Occipital lobe (tissue), 2 donors: ENCODE results near the gene PCDHA13. TPM values are rescaled to one million over a fixed set of nuclear protein-coding genes. Genes with fewer than 3 reads are reported as not detected.
"Not testable (repeated sequence)": the region's sequence is repeated elsewhere in the genome, so short reads cannot be mapped to it uniquely, and the experiment has no call there.

Experiments
- DNase-seq: peaks from one replicate; lab custom pipeline; 2025; lab: John Stamatoyannopoulos, UW
- total RNA-seq: library from RNA; depleted of rRNA; stranded (reverse); fragments of >200 nt; gene quantifications from one replicate; pipeline ENCODE4 v1.2.3, GENCODE V29; 2014

The PCDHA13 gene
- total RNA-seq, 1 donor from 2014 or later, result 20.9 TPM

DNA sequence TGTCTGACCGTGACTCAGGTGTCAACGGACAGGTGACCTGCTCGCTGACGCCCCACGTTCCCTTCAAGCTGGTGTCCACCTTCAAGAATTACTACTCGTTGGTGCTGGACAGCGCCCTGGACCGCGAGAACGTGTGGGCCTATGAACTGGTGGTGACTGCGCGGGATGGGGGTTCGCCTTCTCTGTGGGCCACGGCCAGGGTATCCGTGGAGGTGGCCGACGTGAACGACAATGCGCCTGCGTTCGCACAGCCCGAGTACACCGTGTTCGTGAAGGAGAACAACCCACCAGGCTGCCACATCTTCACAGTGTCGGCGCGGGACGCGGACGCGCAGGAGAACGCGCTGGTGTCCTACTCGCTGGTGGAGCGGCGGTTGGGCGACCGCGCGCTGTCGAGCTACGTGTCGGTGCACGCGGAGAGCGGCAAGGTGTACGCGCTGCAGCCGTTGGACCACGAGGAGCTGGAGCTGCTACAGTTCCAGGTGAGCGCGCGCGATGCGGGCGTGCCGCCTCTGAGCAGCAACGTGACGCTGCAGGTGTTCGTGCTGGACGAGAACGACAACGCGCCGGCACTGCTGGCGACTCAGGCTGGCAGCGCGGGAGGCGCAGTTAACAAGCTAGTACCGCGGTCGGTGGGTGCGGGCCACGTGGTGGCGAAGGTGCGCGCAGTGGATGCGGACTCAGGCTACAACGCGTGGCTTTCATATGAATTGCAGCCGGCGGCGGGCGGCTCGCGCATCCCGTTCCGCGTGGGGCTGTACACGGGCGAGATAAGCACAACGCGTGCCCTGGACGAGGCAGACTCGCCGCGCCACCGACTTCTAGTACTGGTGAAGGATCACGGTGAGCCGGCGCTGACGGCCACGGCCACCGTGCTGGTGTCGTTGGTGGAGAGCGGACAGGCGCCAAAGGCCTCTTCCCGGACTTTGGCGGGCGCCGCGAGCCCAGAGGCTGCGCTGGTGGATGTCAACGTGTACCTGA is 11.4 kb upstream of the PCDHA13 start:
- DNase-seq, result no peak

DNA sequence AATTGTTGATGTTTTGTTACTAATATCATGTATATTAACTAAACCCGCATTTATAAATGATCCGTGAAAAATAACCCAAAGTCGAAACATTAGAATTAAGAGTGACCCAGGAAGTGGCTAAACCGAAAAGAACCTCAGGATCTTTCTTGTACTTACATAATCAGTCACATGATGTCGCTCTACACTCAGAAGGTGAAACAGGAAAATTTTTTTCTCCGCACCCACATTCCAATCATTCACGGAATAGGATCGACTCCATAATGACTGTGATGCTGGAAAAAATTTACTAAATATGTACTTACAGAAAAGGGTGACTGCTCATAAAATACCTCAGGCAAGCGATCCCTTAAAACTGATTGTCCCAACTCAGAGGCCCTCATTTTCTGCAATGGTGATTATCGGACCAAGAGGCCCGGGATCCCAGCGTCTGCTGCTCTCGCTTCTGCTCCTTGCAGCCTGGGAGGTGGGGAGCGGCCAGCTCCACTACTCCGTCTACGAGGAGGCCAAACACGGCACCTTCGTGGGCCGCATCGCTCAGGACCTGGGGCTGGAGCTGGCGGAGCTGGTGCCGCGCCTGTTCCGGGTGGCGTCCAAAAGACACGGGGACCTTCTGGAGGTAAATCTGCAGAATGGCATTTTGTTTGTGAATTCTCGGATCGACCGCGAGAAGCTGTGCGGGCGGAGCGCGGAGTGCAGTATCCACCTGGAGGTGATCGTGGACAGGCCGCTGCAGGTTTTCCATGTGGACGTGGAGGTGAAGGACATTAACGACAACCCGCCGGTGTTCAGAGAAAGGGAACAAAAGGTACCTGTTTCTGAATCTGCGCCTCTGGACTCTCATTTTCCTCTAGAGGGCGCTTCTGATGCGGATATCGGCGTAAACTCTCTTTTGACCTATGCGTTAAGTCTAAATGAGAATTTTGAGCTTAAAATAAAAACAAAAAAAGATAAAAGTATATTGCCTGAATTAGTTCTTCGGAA is 6.5 kb upstream of the PCDHA13 start, which contains the start of gene PCDHA12:
Gene PCDHA12, plus strand, starts transcription at position 224 of the 981 bp plus-strand sequence. Its CDS starts 165 bp downstream, at position 389.
- no peak for DNase-seq

DNA sequence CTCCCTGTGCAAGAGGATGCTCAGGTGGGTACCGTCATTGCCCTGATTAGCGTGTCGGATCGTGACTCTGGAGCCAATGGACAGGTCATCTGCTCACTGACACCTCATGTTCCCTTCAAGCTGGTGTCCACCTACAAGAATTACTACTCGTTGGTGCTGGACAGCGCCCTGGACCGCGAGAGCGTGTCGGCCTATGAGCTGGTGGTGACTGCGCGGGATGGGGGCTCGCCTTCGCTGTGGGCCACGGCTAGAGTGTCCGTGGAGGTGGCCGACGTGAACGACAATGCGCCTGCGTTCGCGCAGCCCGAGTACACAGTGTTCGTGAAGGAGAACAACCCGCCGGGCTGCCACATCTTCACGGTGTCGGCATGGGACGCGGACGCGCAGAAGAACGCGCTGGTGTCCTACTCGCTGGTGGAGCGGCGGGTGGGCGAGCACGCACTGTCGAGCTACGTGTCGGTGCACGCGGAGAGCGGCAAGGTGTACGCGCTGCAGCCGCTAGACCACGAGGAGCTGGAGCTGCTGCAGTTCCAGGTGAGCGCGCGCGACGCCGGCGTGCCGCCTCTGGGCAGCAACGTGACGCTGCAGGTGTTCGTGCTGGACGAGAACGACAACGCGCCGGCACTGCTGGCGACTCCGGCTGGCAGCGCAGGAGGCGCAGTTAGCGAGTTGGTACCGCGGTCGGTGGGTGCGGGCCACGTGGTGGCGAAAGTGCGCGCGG is 5.2 kb upstream of the PCDHA13 start:
- DNase-seq, result not testable (repeated sequence)

DNA sequence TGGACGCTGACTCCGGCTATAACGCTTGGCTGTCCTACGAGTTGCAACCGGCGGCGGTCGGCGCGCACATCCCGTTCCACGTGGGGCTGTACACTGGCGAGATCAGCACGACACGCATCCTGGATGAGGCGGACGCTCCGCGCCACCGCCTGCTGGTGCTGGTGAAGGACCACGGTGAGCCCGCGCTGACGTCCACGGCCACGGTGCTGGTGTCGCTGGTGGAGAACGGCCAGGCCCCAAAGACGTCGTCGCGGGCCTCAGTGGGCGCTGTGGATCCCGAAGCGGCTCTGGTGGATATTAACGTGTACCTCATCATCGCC is 4.7 kb upstream of the PCDHA13 start:
- no peak for DNase-seq

DNA sequence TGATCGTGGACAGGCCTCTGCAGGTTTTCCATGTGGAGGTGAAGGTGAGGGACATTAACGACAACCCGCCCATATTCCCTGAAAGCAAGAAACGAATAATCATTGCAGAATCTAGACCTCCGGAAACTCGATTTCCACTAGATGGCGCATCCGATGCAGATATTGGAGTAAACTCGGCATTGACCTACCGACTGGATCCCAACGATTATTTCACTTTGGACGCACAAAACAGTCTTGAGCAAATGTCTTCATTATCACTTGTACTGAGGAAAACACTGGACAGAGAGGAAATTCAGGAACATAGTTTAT is 621 bp downstream of the PCDHA13 start:
- no peak for DNase-seq

DNA sequence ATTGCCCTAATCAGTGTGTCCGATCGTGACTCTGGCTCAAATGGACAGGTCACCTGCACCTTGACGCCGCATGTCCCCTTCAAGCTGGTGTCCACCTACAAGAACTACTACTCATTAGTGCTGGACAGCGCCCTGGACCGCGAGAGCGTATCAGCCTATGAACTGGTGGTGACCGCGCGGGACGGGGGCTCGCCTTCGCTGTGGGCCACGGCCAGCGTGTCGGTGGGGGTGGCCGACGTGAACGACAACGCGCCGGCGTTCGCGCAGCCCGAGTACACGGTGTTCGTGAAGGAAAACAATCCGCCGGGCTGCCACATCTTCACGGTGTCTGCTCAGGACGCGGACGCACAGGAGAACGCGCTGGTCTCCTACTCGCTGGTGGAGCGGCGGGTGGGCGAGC is 1.4 kb downstream of the PCDHA13 start:
- DNase-seq, result no peak

DNA sequence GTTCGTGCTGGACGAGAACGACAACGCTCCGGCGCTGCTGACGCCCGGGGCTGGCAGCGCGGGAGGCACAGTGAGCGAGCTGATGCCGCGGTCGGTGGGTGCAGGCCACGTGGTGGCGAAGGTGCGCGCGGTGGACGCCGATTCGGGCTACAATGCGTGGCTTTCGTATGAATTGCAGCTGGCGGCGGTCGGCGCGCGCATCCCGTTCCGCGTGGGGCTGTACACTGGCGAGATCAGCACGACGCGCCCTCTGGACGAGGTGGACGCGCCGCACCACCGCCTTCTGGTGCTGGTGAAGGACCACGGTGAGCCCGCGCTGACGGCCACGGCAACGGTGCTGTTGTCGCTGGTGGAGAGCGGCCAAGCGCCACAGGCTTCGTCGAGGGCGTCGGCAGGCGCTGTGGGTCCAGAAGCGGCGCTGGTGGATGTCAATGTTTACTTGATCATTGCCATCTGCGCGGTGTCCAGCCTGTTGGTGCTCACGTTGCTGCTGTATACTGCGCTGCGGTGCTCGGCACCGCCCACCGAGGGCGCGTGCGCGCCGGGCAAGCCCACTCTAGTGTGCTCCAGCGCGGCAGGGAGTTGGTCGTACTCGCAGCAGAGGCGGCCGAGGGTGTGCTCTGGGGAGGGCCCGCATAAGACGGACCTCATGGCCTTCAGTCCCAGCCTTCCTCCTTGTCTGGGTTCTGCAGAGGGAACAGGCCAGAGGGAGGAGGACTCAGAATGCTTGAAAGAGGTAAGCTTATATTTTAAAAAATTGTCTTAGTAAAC is 2.2 kb downstream of the PCDHA13 start:
- DNase-seq, result no peak

DNA sequence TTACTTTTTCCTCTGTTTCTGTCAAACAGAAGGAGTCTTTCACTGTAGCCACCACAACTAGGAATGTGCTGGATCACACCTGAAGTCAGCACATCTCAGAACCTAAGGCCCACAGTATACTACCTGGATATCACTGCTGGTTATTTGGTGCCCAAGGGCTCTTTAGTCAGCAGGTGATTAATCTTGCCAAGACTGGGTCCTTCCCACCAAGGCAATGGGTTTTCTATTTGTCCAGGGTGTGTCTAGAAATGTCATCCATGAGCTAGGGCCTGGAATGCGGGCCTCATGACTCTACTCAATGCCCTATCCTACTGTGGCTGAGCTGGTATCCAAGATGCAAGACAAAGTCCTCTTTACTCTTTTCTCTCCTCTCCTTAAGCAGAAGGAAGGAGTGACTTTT is 34.4 kb downstream of the PCDHA13 start:
- no peak for DNase-seq

DNA sequence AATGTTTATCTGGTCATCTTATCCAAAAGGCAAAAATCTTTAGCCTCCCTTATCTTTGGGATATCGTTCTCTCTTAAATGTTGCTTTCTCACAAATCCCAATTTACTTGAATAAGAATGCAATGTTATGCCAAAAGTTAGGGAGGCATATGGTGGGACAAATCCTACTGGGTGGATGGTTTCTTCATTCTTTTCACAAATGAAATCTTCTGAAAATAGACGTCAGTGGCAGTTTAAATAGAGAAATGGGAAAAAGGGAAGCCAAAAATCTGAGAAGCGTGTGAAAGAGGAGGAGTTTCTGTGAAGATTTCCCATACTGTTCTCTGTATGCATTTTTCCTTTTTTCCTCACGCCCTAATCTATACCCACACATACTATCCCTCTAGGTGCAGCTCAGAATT is 41.7 kb downstream of the PCDHA13 start:
- DNase-seq, result no peak

DNA sequence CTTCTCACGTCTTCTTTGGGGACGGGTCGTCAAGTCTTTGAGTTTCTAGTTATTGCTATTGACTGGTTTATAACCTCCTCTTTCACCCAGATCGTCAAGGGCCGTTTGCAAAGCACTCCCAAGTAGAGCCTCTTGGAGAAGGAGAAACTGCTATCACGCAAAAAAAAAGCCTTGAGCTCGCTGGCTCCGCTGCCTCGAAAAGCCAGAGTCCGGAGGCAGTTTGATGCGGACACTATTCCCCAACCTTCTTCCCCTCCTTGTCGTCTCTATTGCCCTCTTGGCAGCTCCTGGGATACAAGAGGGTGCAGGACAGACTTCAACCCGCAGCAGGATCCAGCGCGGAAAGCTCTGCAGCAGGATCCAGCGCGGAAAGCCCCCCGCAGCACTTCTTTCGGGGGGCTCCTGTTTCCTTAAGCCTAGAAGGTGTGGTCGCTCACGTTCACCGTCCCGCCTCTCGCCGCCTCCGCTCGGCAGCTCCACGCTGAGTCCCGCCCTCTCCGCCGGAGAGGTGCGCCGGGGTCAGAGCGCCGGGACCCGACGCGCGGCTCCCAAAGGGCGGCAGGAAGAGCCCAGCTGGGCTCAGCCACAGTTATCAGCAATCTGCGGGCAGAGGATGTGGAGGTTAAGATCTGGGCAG is 44.0 kb downstream of the PCDHA13 start, which contains the start of gene PCDHAC1:
Gene PCDHAC1, plus strand, starts transcription at position 494 of the 637 bp plus-strand sequence. CDS start 594 bp downstream, outside the sequence.
- no peak for DNase-seq

DNA sequence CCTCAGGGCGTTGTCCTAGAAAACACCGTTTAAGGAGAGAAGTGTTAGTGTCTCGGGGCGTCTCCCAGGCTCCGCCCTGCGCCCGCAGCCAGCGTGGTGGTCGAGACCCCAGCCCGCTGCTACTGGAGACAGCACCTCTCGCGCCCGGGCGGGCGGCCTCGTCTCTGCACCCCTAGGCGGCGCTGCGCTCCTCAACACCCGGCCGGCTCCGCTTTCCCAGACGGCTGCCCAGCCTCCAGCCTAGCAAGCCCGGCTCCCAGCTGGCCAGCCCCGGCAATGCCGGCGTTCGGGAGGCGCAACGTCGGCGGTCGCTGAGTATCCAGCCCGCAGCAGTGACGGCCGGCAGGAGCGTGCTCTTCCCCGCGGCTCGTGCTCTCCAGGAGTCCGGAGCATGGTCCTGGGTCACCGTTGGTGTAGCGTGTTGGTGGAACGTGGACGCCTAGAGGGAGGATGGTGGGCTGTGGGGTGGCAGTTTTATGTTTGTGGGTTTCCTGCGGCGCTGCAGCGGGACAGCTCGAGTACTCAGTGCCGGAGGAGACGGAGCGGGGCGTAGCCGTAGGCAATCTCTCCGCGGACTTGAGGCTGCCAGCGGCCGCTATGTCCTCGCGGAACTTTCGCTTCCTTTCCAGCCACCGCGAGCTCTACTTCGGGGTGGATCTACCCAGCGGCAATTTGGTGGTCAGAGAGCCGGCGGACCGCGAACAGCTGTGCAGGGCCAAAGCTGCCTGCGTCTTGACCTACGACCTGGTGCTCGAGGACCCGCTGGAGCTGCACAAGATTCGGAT is 44.7 kb downstream of the PCDHA13 start:
- peak; percentile 76 for DNase-seq

DNA sequence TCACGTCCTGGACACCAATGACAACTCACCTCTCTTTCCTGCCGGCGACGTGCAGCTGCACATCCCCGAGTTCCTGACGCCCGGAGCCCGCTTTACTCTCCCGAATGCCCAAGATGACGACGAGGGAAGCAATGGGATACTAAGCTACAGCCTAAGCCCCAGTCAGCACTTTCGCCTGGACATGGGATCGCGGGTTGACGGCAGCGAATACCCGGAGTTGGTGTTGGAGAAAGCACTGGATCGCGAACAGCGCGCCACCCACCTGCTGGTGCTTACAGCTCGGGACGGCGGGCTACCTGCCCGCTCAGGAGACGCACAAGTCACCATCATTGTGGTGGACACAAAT is 45.3 kb downstream of the PCDHA13 start:
- no peak for DNase-seq

Other genes starting within 250 kb of the PCDHA13 start
- 15.4 TPM for gene CD14, start 248.9 kb upstream of the PCDHA13 start, total RNA-seq
- gene TMCO6, start 242.7 kb upstream of the PCDHA13 start, total RNA-seq, result 7.5 TPM
- gene NDUFA2, start 234.5 kb upstream of the PCDHA13 start, total RNA-seq, result 27.8 TPM
- 55.7 TPM for gene IK, start 234.3 kb upstream of the PCDHA13 start, total RNA-seq
- gene WDR55, start 217.2 kb upstream of the PCDHA13 start, total RNA-seq, result 14.2 TPM
- 0.31 TPM for gene DND1, start 208.5 kb upstream of the PCDHA13 start, total RNA-seq
- gene HARS1, start 190.8 kb upstream of the PCDHA13 start, total RNA-seq, result 70.7 TPM
- gene HARS2, start 190.7 kb upstream of the PCDHA13 start, total RNA-seq, result 31.0 TPM
- 47.1 TPM for gene ZMAT2, start 181.7 kb upstream of the PCDHA13 start, total RNA-seq
- gene PCDHA1, start 96.0 kb upstream of the PCDHA13 start, total RNA-seq, result 6.6 TPM
- gene PCDHA2, start 87.3 kb upstream of the PCDHA13 start, total RNA-seq, result 11.5 TPM
- 21.2 TPM for gene PCDHA3, start 81.1 kb upstream of the PCDHA13 start, total RNA-seq
- gene PCDHA4, start 75.1 kb upstream of the PCDHA13 start, total RNA-seq, result 18.6 TPM
- 13.1 TPM for gene PCDHA5, start 60.5 kb upstream of the PCDHA13 start, total RNA-seq
- gene PCDHA6, start 54.2 kb upstream of the PCDHA13 start, total RNA-seq, result 24.8 TPM
- gene PCDHA7, start 47.9 kb upstream of the PCDHA13 start, total RNA-seq, result 18.1 TPM
- 11.1 TPM for gene PCDHA8, start 40.9 kb upstream of the PCDHA13 start, total RNA-seq
- 18.6 TPM for gene PCDHA9, start 33.7 kb upstream of the PCDHA13 start, total RNA-seq
- 20.3 TPM for gene PCDHA10, start 26.2 kb upstream of the PCDHA13 start, total RNA-seq
- 38.8 TPM for gene PCDHA11, start 13.2 kb upstream of the PCDHA13 start, total RNA-seq
- 19.8 TPM for gene PCDHA12, start 6.8 kb upstream of the PCDHA13 start, total RNA-seq
- gene PCDHAC1, start 44.2 kb downstream of the PCDHA13 start, total RNA-seq, result 74.1 TPM
- gene PCDHAC2, start 84.4 kb downstream of the PCDHA13 start, total RNA-seq, result 33.5 TPM
- gene PCDHB1, start 169.2 kb downstream of the PCDHA13 start, total RNA-seq, result 0.31 TPM
- 14.2 TPM for gene PCDHB2, start 212.5 kb downstream of the PCDHA13 start, total RNA-seq
- gene PCDHB3, start 218.3 kb downstream of the PCDHA13 start, total RNA-seq, result 10.3 TPM
- 4.7 TPM for gene PCDHB4, start 239.7 kb downstream of the PCDHA13 start, total RNA-seq